ENCODE data around the gene DYNC2I2. TPM values are rescaled to one million over a fixed set of nuclear protein-coding genes. Genes with fewer than 3 reads are reported as not detected.

Gene DYNC2I2
- total RNA-seq, 1 donor from 2014 or later = 36.8 TPM

- intact Hi-C loops (cut with micrococcal nuclease) = no loop called here
Measured at GRCh38 chr9:128636556-128637530, 19.8 kb downstream of the DYNC2I2 start.

DNA sequence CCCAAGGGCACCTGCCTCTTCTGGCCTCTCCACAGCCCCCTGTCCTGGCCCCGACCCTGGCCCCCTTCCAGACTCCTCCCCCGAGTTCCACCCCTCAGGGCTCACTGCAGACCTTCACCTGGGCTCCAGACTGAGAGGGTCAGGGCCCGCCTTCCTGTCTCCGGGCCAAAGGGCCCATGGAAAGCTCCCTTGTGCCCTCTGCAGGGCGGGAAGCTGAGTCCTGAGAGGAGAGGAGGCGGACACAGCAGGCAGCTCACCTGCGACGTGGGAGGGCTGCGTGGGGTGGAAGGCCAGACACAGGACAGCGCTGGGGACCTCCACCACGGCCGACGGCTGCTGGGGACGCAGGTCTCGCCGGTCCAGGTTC lies 20.6 kb downstream of the DYNC2I2 start:
- intact Hi-C loops (cut with micrococcal nuclease) = no loop called here

DNA sequence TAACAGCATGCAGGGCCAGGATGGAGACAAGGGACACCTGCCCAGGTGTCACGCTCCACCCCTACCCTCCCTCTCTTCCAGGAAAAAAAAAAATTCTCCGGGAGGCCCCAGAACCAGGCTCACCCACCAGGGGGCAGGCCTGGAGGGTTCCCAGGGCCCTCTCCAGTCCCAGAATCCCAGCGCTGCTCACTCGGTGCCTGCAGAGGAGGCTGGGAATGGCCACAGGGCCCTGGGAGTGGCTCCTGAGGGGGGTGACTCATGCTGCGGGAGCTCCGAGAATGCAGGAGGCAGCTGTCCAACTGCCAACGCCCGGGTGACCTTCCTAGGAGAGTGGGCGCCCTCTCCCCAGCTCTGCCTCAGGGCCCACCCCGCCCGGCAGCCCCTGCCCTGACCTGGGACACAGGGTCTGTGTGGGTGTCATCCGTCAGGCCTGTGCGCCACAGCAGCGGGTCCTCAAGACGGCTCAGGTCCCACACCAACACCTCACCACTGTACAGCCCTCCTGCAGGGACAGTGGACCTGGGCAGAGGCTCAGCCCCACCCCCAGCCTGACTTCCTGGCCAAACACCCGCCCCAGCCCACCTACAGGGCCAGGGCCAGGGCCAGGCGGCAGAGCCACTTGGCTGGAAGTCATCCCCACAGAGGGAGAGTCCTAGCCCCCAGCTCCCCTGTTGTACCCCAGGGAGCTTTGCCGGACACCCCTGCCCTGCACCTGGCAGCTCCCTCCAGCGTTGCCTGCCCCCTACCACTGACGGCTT lies 21.2 kb downstream of the DYNC2I2 start:
- intact Hi-C loops (cut with micrococcal nuclease) = no loop called here

DNA sequence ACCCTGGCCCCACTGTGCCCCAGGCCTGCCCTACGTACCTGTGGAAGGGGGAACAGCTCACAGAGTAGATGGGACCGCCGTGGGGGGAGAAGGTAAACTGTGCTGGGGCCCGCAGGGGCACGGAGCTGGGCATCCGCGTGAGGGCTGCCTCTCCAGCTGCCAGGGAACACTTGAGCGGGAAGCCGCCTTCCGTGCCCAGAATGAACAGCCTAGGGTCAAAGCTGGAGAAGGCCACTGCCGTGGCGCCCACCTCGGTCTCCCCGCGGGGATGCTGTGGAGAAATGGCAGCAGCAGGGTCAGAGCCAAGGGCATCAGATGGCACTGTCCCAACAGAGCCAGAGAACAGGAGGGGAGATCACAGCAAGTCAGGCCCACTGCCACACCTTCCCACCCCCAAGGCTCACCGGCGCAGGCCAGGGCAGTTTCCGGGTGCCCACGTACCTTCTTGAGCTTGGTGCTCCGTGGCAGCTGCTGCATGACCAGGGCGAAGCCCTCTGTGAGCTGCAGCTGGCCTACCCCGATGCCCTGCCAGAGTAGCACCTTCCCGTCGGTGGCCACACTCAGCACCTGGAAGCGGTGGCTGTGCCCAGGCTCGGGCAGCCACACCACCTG lies 21.9 kb downstream of the DYNC2I2 start:
- intact Hi-C loops (cut with micrococcal nuclease) = no loop called here

- intact Hi-C loops (cut with micrococcal nuclease) = no loop called here
Measured at GRCh38 chr9:128634111-128634510, 22.5 kb downstream of the DYNC2I2 start.

DNA sequence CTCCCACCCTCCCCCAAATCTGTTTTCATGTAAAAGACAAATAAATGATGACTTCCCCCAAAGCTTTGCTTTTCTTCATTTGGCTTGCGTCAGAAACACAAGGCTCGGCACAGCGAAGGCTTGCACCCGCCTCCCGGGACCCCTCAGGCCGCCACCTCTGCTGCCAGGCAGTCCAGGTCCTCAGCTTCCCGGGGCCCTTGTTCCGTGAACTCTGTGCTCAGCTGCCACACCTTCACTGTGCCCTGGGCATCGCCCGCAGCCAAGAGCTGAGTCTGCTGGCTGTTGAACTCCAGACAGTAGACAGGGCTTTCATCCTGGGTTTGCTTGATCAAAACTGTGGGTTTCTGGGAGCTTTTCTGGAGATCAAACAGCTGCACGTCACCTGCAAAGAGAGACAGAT lies 23.0 kb downstream of the DYNC2I2 start:
- intact Hi-C loops (cut with micrococcal nuclease) = no loop called here

DNA sequence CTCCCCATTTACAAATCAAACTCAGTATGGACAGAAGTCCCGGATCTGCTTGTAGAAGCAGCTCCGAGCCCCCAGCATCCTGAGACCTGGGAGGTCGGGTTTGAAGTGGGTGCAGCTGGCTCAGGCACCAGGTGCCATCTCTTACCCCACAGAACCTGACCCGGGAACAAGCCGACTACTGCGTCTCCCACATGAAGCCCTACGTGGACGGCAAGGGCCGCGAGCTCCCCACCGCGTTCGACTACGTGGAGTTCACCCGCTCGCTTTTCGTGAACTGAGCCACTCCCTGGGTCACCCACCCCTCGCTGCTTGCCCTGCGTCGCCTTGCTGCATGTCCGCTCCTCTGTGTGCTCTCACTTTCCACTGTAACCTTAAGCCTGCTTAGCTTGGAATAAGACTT lies 23.6 kb downstream of the DYNC2I2 start:
- intact Hi-C loops (cut with micrococcal nuclease) = no loop called here

GRCh38 chr9:128632486-128632885 lies 24.2 kb downstream of the DYNC2I2 start:
- intact Hi-C loops (cut with micrococcal nuclease) = no loop called here

DNA sequence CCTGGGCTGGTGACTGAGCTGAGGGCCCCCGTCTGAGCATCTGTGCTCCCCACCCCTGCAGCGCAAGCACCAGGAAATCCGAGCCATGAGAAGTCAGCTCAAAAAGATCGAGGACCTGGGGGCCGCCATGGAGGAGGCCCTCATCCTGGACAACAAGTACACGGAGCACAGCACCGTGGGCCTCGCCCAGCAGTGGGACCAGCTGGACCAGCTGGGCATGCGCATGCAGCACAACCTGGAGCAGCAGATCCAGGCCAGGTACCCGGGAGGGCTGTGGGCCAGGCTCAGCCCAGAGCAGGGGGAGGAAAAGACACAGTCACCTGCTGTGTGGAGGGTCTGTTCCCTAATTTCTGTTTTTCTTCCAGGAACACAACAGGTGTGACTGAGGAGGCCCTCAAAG lies 24.6 kb downstream of the DYNC2I2 start:
- intact Hi-C loops (cut with micrococcal nuclease) = no loop called here

DNA sequence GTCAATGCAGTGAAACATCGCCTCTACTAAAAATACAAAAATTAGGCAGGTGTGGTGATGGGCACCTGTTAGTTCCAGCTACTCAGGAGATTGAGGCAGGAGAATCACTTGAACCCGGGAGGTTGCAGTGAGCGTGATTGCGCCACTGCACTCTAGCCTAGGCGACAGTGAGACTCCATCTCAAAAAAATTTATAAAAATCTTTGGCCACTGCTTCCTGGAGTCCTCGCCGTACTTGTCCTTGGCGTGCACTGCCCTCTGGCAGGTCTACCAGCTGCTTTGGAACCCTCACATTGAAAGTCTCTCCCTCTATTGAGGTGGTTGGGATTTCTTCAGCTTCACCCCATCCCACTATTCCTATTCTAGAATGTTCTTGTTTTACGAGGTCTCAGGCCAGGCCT lies 25.0 kb downstream of the DYNC2I2 start:
- intact Hi-C loops (cut with micrococcal nuclease) = no loop called here

- intact Hi-C loops (cut with micrococcal nuclease) = no loop called here
Measured at GRCh38 chr9:128629852-128630545, 26.6 kb downstream of the DYNC2I2 start.

- intact Hi-C loops (cut with micrococcal nuclease) = no loop called here
Measured at GRCh38 chr9:128629136-128629535, 27.5 kb downstream of the DYNC2I2 start.

- intact Hi-C loops (cut with micrococcal nuclease) = no loop called here
Measured at GRCh38 chr9:128628471-128629048, 28.1 kb downstream of the DYNC2I2 start.

GRCh38 chr9:128627906-128628305 lies 28.7 kb downstream of the DYNC2I2 start:
- intact Hi-C loops (cut with micrococcal nuclease) = no loop called here

DNA sequence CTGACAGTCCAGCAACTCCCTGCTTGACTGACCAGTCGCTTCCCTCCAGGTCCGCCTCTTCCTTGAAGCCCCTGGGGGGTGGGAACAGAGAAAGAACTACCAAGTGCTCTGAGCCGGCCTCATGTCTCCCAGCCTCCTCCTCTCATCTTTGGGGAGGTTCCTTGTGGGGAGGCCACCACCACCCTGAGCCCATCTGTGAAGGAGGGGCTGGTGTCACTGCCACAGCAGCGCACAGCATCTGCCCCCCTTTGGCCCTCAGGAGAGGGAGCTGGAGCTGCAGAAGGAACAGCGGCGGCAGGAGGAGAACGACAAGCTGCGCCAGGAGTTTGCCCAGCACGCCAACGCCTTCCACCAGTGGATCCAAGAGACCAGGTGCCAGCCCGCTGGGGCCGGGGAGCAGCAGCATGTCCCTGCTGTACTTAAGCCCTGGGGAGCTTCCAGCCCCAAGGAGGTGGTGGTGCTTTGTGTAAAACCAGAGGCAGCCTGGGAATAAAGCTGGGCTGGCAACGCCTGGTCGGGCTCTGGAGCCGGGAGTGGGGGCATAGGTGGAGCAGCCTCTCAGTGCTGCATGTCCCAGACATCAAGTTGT lies 29.4 kb downstream of the DYNC2I2 start:
- intact Hi-C loops (cut with micrococcal nuclease) = no loop called here

DNA sequence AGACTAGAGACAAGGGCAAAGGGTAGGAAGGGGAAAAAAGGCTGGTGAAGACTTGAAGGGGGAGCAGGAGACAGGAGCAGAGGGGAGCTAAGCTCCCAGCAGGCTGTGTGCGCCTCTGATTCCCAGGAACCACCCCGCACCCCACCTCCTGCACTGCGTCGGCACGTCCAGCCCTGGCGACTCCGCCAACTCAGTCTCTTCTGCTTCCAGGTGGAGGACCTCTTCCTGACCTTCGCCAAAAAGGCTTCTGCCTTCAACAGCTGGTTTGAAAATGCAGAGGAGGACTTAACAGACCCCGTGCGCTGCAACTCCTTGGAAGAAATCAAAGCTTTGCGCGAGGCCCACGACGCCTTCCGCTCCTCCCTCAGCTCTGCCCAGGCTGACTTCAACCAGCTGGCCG lies 30.5 kb downstream of the DYNC2I2 start:
- intact Hi-C loops (cut with micrococcal nuclease) = no loop called here

- intact Hi-C loops (cut with micrococcal nuclease) = no loop called here
Measured at GRCh38 chr9:128625391-128626146, 31.1 kb downstream of the DYNC2I2 start.

DNA sequence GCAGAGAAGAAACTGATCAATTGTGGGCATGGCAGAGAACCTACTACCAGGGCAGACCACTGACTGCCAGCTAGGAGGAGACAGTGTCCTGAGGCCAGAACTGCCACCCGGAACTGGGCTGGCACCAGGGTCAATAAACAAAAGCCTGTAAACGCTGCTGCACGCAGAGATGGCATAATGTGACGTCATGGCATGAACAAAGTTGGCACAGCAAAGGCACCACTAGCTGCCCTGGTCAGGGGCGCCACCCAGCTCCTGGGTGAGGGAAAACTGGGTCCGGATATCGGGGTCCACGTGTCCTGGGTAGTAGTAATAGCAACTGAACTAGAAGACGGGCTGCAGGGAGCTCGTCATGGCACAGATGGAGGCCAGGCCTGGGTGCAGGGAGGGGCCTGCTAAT lies 32.1 kb downstream of the DYNC2I2 start:
- intact Hi-C loops (cut with micrococcal nuclease) = no loop called here

DNA sequence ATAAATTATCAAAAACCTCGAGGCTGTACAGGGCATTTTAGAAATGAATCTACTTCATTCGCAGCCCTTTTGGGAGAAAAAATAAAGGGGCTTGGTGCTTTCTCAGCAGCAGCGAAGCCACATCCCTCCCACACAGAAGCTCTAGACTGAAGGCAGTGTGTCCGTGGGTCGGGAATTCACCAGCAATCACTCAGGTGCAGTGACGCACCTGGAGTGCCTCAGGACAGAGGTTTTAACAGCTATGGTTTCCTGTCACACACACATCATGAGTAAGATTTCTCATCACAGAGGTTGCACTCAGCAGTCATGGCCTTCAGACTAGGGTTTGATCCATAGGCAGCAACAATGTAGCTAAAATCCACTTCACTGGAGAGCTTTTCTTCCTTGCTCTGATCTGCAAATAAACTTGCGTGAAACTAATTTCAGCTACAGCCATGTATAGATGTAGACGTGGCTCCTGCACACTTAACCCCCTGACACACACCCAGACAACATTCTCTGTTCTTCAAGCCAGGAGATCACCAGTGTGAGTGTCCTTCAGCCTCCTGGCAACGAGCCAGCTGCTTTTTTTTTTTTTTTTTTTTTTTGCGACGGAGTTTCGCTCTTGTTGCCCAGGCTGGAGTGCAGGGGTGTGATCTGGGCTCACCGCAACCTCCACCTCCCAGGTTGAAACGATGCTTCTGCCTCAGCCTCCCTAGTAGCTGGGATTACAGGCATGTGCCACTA lies 34.8 kb downstream of the DYNC2I2 start:
- intact Hi-C loops (cut with micrococcal nuclease) = no loop called here
